ENCODE results near the gene DHX34.
"Not testable (repeated sequence)": the region's sequence is repeated elsewhere in the genome, so short reads cannot be mapped to it uniquely, and the experiment has no call there.

DHX34 gene

DNA sequence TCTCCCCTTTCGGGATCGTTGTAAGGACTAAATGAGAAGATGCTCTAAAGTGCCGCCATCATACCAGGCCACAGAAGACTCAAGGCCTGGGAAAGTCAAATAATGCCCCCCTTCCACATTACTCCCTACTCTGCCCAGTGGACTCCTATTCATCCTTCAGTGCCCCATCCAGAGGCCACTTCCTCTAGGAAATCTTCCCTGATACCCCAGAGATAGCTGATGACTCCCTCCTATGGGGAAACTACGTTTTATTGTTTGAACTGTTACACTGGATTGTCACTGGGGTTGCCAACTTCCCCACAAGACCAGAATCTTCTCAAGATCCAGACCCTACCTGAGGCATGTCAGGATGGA, 56.1 kb downstream of the DHX34 start:
- Histone ChIP-seq H3K9ac (ENCODE audit: low read length) (no peak overlapping the region), H3K9me3 (ENCODE audit: control insufficient read depth, low read depth, low read length) (no peaks in the 10 kb centered on the region), H3K27me3 (ENCODE audit: control insufficient read depth, insufficient read depth, low read length) (no peaks in the 10 kb centered on the region), H3K27ac (ENCODE audit: low read length) (no peak overlapping the region), H3K36me3 (ENCODE audit: control insufficient read depth, low read depth, low read length) (no peaks in the 10 kb centered on the region), H3K4me1 (ENCODE audit: control insufficient read depth, low read depth, low read length) (no peaks in the 10 kb centered on the region), H3K4me3 (ENCODE audit: low read length) (no peak overlapping the region)

DNA sequence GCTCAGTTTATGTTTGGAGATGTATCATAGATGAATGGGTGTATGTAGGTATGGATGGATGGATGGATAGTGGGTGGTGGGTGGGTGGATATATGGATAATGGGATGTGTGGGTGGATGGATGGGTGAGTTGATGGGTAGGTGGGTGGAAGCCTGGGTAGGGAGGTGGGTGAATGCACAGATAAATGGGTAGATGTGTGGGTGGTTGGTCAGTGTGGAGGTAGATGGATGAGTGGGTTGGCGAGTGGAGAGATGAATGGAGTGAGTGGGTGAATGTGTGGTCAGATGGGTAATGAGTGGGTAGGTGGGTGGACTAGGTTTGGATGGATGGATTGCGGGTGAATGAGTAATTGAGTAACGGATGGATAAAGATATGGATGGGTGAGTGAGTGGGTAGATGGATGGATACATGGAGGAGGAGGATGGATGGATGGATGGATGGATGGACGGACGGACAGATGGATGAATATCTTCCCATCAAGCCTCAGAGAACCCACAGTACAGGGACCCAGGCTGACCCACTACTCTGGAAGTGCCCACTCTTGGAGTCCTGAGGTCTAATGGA, 56.8 kb downstream of the DHX34 start:
- Histone ChIP-seq H3K4me1 (ENCODE audit: control insufficient read depth, low read depth, low read length) (no peaks in the 10 kb centered on the region), H3K27me3 (ENCODE audit: control insufficient read depth, insufficient read depth, low read length) (no peaks in the 10 kb centered on the region), H3K36me3 (ENCODE audit: control insufficient read depth, low read depth, low read length) (no peaks in the 10 kb centered on the region), H3K9ac (ENCODE audit: low read length) (no peak overlapping the region), H3K27ac (ENCODE audit: low read length) (no peak overlapping the region), H3K4me3 (ENCODE audit: low read length) (no peak overlapping the region), H3K9me3 (ENCODE audit: control insufficient read depth, low read depth, low read length) (no peaks in the 10 kb centered on the region)

GRCh38 chr19:47406711-47407416, 57.7 kb downstream of the DHX34 start:
- H3K36me3 ChIP-seq (ENCODE audit: control insufficient read depth, low read depth, low read length): no peaks in the 10 kb centered on the region
- H3K9ac ChIP-seq (ENCODE audit: low read length): peak overlapping the region; percentile 25
- H3K4me1 ChIP-seq (ENCODE audit: control insufficient read depth, low read depth, low read length): no peaks in the 10 kb centered on the region
- no peaks in the 10 kb centered on the region for H3K27me3 ChIP-seq (ENCODE audit: control insufficient read depth, insufficient read depth, low read length)
- no peaks in the 10 kb centered on the region for H3K9me3 ChIP-seq (ENCODE audit: control insufficient read depth, low read depth, low read length)
- H3K4me3 ChIP-seq (ENCODE audit: low read length): peak overlapping the region; percentile 69
- no peak overlapping the region for H3K27ac ChIP-seq (ENCODE audit: low read length)

- Histone ChIP-seq H3K9ac (ENCODE audit: low read length) (no peak overlapping the region), H3K27me3 (ENCODE audit: control insufficient read depth, insufficient read depth, low read length) (no peaks in the 10 kb centered on the region), H3K9me3 (ENCODE audit: control insufficient read depth, low read depth, low read length) (no peaks in the 10 kb centered on the region), H3K27ac (ENCODE audit: low read length) (no peak overlapping the region), H3K4me1 (ENCODE audit: control insufficient read depth, low read depth, low read length) (no peaks in the 10 kb centered on the region), H3K36me3 (ENCODE audit: control insufficient read depth, low read depth, low read length) (no peaks in the 10 kb centered on the region), H3K4me3 (ENCODE audit: low read length) (peak overlapping the region; percentile 69)
Measured at GRCh38 chr19:47407417-47407774, 58.3 kb downstream of the DHX34 start.

- Histone ChIP-seq H3K27ac (ENCODE audit: low read length) (no peak overlapping the region), H3K9ac (ENCODE audit: low read length) (no peak overlapping the region), H3K4me3 (ENCODE audit: low read length) (no peak overlapping the region), H3K36me3 (ENCODE audit: control insufficient read depth, low read depth, low read length) (no peaks in the 10 kb centered on the region), H3K27me3 (ENCODE audit: control insufficient read depth, insufficient read depth, low read length) (no peaks in the 10 kb centered on the region), H3K9me3 (ENCODE audit: control insufficient read depth, low read depth, low read length) (no peaks in the 10 kb centered on the region), H3K4me1 (ENCODE audit: control insufficient read depth, low read depth, low read length) (no peaks in the 10 kb centered on the region)
Measured at GRCh38 chr19:47408156-47408938, 59.2 kb downstream of the DHX34 start.

DNA sequence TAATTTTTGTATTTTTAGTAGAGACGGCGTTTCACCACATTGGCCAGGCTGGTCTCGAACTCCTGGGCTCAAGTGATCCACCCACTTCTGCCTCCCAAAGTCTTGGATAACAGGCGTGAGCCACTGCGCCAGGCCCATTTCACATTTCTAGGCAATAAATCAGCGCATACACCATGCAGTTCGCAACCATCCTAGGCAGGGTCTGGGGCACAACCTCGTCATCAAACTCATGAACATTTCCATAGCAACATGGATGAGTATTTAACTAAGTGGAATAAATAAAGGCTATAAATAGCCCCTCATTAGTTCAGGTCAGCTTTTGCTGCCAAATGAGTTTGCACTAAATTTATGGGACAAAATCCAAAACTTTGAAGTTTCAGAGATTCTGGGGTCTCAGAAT, 62.0 kb downstream of the DHX34 start:
- Histone ChIP-seq H3K27me3 (ENCODE audit: control insufficient read depth, insufficient read depth, low read length) (peaks cover under 1% of the 10 kb centered on the region), H3K9ac (ENCODE audit: low read length) (no peak overlapping the region), H3K36me3 (ENCODE audit: control insufficient read depth, low read depth, low read length) (no peaks in the 10 kb centered on the region), H3K27ac (ENCODE audit: low read length) (no peak overlapping the region), H3K4me3 (ENCODE audit: low read length) (no peak overlapping the region), H3K9me3 (ENCODE audit: control insufficient read depth, low read depth, low read length) (no peaks in the 10 kb centered on the region), H3K4me1 (ENCODE audit: control insufficient read depth, low read depth, low read length) (no peaks in the 10 kb centered on the region)

GRCh38 chr19:47411696-47412095, 62.6 kb downstream of the DHX34 start:
- not testable (repeated sequence) for H3K27me3 ChIP-seq (ENCODE audit: control insufficient read depth, insufficient read depth, low read length); H3K9me3 ChIP-seq (ENCODE audit: control insufficient read depth, low read depth, low read length); H3K9ac ChIP-seq (ENCODE audit: low read length); H3K4me3 ChIP-seq (ENCODE audit: low read length); H3K27ac ChIP-seq (ENCODE audit: low read length); H3K36me3 ChIP-seq (ENCODE audit: control insufficient read depth, low read depth, low read length); H3K4me1 ChIP-seq (ENCODE audit: control insufficient read depth, low read depth, low read length)

DNA sequence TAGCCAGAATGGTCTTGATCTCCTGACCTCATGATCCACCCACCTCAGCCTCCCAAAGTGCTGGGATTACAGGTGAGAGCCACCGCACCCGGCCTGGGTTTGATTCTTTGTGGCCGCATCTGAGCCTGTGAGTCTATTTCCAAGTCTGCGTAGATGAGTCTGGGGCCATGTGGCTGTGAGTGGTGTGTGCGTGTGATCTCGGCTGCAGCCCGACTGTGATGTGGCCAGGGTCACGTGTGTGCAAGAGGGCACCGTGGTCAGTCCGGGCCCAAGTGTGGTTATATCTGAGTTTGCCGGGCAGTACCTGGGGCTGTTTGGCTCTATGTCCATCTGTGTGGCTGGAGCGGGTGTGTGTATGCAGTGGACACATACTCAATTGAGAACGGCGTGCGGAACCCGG, 64.8 kb downstream of the DHX34 start:
- H3K4me1 ChIP-seq (ENCODE audit: control insufficient read depth, low read depth, low read length): peaks cover 6% of the 10 kb centered on the region
- H3K36me3 ChIP-seq (ENCODE audit: control insufficient read depth, low read depth, low read length): no peaks in the 10 kb centered on the region
- H3K27ac ChIP-seq (ENCODE audit: low read length): no peak overlapping the region
- H3K4me3 ChIP-seq (ENCODE audit: low read length): no peak overlapping the region
- no peaks in the 10 kb centered on the region for H3K9me3 ChIP-seq (ENCODE audit: control insufficient read depth, low read depth, low read length)
- H3K27me3 ChIP-seq (ENCODE audit: control insufficient read depth, insufficient read depth, low read length): peaks cover 28% of the 10 kb centered on the region
- H3K9ac ChIP-seq (ENCODE audit: low read length): no peak overlapping the region

GRCh38 chr19:47414469-47414868, 65.4 kb downstream of the DHX34 start:
- Histone ChIP-seq H3K9ac (ENCODE audit: low read length) (no peak overlapping the region), H3K27me3 (ENCODE audit: control insufficient read depth, insufficient read depth, low read length) (peaks cover 31% of the 10 kb centered on the region), H3K36me3 (ENCODE audit: control insufficient read depth, low read depth, low read length) (no peaks in the 10 kb centered on the region), H3K4me1 (ENCODE audit: control insufficient read depth, low read depth, low read length) (peaks cover 6% of the 10 kb centered on the region), H3K27ac (ENCODE audit: low read length) (no peak overlapping the region), H3K4me3 (ENCODE audit: low read length) (no peak overlapping the region), H3K9me3 (ENCODE audit: control insufficient read depth, low read depth, low read length) (no peaks in the 10 kb centered on the region)

DNA sequence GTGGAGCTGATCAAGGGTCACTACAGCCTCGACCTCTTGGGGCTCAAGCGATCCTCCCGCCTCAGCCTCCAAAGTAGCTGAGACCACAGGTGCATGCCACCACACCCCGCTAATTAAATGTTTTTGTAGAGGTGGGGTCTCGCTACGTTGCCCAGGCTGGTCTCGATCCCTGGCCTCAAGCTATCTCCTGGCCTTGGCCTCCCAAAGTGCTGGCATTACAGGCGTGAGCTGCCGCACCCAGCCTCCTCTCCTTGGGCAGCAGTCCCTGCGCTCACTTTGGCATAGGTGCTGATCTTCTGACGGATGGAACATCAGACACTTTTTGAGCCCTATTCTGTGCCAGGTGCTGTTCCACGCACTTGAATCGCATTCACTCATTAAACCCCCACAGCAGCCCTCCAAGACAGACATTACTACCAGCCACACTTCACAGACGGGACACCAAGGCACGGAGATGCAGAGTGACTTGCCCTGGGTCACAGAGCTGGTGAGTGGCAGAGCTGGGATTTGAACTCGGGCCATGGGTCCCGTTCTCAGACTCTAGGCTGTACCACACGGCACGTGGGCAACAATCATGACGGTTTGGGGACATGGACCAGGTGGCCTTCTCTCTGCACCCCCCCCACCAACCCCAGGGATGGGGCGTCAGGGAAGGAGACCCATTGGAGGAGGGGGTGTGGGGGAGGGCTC, 67.0 kb downstream of the DHX34 start:
- Histone ChIP-seq H3K9me3 (ENCODE audit: control insufficient read depth, low read depth, low read length) (no peaks in the 10 kb centered on the region), H3K27ac (ENCODE audit: low read length) (no peak overlapping the region), H3K27me3 (ENCODE audit: control insufficient read depth, insufficient read depth, low read length) (peaks cover 47% of the 10 kb centered on the region), H3K4me3 (ENCODE audit: low read length) (no peak overlapping the region), H3K4me1 (ENCODE audit: control insufficient read depth, low read depth, low read length) (peaks cover 12% of the 10 kb centered on the region), H3K9ac (ENCODE audit: low read length) (no peak overlapping the region), H3K36me3 (ENCODE audit: control insufficient read depth, low read depth, low read length) (no peaks in the 10 kb centered on the region)

DNA sequence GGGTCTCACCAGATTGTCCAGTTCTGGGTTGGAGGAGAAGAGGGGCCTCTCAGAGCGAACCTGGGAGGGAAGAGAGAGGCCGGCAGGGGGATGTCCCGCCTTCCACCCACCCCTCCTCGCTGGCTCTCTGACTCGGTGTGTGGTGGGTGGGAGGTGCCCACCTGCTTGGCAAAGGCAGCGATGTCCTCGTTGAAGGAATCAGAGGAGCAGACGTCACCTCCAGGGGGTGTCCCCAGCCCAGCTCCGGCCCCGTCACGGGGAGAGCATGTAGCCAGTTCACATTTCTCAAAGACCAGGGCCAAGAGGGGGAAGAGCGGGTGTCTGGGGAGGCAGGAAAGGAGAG, 67.5 kb downstream of the DHX34 start:
- no peak overlapping the region for H3K4me3 ChIP-seq (ENCODE audit: low read length)
- H3K36me3 ChIP-seq (ENCODE audit: control insufficient read depth, low read depth, low read length): no peaks in the 10 kb centered on the region
- H3K9me3 ChIP-seq (ENCODE audit: control insufficient read depth, low read depth, low read length): no peaks in the 10 kb centered on the region
- H3K27ac ChIP-seq (ENCODE audit: low read length): no peak overlapping the region
- peaks cover 17% of the 10 kb centered on the region for H3K4me1 ChIP-seq (ENCODE audit: control insufficient read depth, low read depth, low read length)
- H3K9ac ChIP-seq (ENCODE audit: low read length): no peak overlapping the region
- H3K27me3 ChIP-seq (ENCODE audit: control insufficient read depth, insufficient read depth, low read length): peaks cover 52% of the 10 kb centered on the region

Data from iPS-18a (cell line).